ENCODE results near the gene ARHGAP22.

Gene ARHGAP22

DNA sequence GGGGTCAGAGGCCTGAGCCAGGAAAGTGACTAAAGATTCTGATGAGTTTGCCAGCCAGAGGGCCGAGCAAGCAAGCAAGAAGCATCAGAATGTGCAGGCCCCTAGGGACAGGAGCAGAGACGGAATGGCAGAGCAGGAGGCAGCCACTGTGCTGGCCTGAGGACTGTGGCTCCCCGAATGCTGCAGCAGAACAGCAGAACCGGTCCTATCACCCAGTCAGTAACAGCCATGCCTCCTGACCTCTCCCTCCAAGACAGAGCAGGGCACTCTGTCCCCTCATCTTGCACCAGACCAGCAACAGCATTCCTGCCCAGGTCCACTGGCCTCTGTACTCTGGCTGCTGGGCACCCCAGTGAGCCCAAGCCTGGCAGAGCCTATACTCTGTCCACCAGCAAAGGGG lies 85.9 kb downstream of the ARHGAP22 start:
- TF ChIP-seq GABPA (IDR thresholded peaks at IDR 0.05; ENCODE audit: low read depth) (no peak), SPI1 (IDR thresholded peaks at IDR 0.05; ENCODE audit: borderline replicate concordance, low read depth) (no peak), POLR2AphosphoS5 (IDR thresholded peaks at IDR 0.05; ENCODE audit: low read depth) (no peak)
- TF ChIP-seq, protein P1, sequence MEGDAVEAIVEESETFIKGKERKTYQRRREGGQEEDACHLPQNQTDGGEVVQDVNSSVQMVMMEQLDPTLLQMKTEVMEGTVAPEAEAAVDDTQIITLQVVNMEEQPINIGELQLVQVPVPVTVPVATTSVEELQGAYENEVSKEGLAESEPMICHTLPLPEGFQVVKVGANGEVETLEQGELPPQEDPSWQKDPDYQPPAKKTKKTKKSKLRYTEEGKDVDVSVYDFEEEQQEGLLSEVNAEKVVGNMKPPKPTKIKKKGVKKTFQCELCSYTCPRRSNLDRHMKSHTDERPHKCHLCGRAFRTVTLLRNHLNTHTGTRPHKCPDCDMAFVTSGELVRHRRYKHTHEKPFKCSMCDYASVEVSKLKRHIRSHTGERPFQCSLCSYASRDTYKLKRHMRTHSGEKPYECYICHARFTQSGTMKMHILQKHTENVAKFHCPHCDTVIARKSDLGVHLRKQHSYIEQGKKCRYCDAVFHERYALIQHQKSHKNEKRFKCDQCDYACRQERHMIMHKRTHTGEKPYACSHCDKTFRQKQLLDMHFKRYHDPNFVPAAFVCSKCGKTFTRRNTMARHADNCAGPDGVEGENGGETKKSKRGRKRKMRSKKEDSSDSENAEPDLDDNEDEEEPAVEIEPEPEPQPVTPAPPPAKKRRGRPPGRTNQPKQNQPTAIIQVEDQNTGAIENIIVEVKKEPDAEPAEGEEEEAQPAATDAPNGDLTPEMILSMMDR (IDR thresholded peaks at IDR 0.05; ENCODE audit: insufficient read depth, low read length): no peak
- TF ChIP-seq, protein P2, sequence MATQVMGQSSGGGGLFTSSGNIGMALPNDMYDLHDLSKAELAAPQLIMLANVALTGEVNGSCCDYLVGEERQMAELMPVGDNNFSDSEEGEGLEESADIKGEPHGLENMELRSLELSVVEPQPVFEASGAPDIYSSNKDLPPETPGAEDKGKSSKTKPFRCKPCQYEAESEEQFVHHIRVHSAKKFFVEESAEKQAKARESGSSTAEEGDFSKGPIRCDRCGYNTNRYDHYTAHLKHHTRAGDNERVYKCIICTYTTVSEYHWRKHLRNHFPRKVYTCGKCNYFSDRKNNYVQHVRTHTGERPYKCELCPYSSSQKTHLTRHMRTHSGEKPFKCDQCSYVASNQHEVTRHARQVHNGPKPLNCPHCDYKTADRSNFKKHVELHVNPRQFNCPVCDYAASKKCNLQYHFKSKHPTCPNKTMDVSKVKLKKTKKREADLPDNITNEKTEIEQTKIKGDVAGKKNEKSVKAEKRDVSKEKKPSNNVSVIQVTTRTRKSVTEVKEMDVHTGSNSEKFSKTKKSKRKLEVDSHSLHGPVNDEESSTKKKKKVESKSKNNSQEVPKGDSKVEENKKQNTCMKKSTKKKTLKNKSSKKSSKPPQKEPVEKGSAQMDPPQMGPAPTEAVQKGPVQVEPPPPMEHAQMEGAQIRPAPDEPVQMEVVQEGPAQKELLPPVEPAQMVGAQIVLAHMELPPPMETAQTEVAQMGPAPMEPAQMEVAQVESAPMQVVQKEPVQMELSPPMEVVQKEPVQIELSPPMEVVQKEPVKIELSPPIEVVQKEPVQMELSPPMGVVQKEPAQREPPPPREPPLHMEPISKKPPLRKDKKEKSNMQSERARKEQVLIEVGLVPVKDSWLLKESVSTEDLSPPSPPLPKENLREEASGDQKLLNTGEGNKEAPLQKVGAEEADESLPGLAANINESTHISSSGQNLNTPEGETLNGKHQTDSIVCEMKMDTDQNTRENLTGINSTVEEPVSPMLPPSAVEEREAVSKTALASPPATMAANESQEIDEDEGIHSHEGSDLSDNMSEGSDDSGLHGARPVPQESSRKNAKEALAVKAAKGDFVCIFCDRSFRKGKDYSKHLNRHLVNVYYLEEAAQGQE (IDR thresholded peaks at IDR 0.05; ENCODE audit: insufficient replicate concordance, low read depth): no peak
- peaks cover 3% of the 10 kb centered on the region for H3K27me3 ChIP-seq (ENCODE audit: insufficient read depth, poor library complexity, severe bottlenecking)
- H3K4me3 ChIP-seq (replicated peaks; ENCODE audit: insufficient read depth, low read length): no peak overlapping the region
- DNase-seq (ENCODE audit: low read depth in 1 of 2, low spot score in 1 of 2): no peak
- no peak overlapping the region for H3K27ac ChIP-seq (replicated peaks)

DNA sequence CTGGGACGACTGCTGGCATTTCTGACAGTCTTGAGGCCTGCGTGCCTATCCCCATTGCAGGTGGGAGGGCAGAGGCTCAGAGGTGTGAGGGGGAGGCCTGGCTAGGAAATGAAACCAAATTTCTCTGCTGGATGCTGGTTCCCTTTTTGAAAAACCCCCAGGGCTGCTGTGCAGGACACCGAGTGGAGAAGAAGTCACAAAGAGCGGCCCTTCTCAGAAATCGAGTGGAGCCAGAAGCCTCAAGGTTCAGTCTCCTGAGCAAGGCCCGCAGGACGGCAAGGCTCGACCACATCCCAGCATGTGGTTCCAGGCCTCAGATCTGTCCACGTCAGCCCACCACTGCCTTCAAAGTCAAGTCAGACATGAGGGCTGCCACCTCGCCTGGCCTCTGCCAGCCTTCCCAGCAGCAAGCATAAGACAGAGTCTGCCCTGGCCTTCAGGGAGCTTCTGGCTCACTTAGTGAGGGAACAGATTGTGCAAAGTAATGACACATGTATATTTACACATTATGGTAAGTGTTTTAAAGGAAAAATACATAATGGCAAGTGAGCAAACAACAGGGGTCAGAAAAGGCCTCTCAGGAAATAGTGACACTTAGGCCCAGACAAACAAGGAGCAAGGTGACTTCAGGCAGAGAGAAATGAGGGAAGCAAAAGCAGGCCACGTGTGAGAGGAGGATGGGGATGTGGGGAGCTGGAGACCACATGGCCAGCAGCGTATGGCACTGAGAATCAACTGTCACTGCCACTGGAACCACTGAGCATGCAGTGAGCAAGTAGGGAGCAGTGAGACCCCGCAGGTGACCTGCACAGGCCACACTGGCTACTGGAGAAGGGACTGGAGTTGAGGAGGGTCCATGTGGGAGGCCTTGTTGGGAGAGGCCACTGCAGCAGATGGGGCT lies 86.7 kb downstream of the ARHGAP22 start:
- DNase-seq (ENCODE audit: low read depth in 1 of 2, low spot score in 1 of 2): peak in 1 of 2 experiments; percentile 41
- peak overlapping the region; percentile 59 for H3K27ac ChIP-seq (replicated peaks)

DNA sequence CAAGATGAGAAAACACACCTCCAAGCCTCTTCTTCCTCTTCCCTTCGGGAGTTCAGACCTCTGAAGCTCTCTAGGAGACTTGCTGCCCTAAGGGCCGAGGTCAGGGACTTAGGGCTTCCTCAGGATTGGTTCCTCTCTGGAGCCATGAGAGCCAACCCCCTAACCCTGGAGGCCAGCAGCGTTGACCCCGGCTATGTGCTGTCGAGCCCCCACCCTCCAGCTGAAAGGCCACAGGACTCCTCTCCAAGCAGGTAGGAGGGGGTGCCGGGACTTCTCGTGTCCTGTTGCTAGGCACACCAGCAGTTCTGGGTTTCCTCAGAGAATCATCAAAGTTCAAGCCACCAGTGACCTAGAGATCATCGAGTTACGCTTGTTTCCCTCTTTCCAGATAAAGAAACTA lies 87.4 kb downstream of the ARHGAP22 start:
- TF ChIP-seq GABPA (IDR thresholded peaks at IDR 0.05; ENCODE audit: low read depth): no peak
- TF ChIP-seq SPI1 (IDR thresholded peaks at IDR 0.05; ENCODE audit: borderline replicate concordance, low read depth): no peak
- TF ChIP-seq, protein P1 (IDR thresholded peaks at IDR 0.05; ENCODE audit: insufficient read depth, low read length): no peak
- TF ChIP-seq, protein P2 (IDR thresholded peaks at IDR 0.05; ENCODE audit: insufficient replicate concordance, low read depth): no peak
- no peak for TF ChIP-seq POLR2AphosphoS5 (IDR thresholded peaks at IDR 0.05; ENCODE audit: low read depth)
- DNase-seq (ENCODE audit: low read depth in 1 of 2, low spot score in 1 of 2): no peak
- Histone ChIP-seq H3K4me3 (replicated peaks; ENCODE audit: insufficient read depth, low read length) (no peak overlapping the region), H3K27ac (replicated peaks) (peak overlapping the region; percentile 59), H3K27me3 (ENCODE audit: insufficient read depth, poor library complexity, severe bottlenecking) (no peaks in the 10 kb centered on the region)

More for the DNA sequence above, 86.7 kb downstream of the ARHGAP22 start:
- TF ChIP-seq GABPA (IDR thresholded peaks at IDR 0.05; ENCODE audit: low read depth) (no peak), SPI1 (IDR thresholded peaks at IDR 0.05; ENCODE audit: borderline replicate concordance, low read depth) (no peak), POLR2AphosphoS5 (IDR thresholded peaks at IDR 0.05; ENCODE audit: low read depth) (no peak)
- TF ChIP-seq, protein P1 (IDR thresholded peaks at IDR 0.05; ENCODE audit: insufficient read depth, low read length): no peak
- TF ChIP-seq, protein P2 (IDR thresholded peaks at IDR 0.05; ENCODE audit: insufficient replicate concordance, low read depth): no peak
- Histone ChIP-seq H3K27me3 (ENCODE audit: insufficient read depth, poor library complexity, severe bottlenecking) (peaks cover 3% of the 10 kb centered on the region), H3K4me3 (replicated peaks; ENCODE audit: insufficient read depth, low read length) (no peak overlapping the region)
